HepG2 (cell line): ENCODE data around the gene IPO13. TPM values are rescaled to one million over a fixed set of nuclear protein-coding genes. Genes with fewer than 3 reads are reported as not detected.

Experiments
- ATAC-seq: fragments of 200-7000 bp; cut with Tn5 transposase; 3 replicates; pipeline ENCODE4 v1.9.1; 2020; ENCODE audit warnings: mild to moderate bottlenecking, moderate library complexity
- BruUV-seq: library from RNA; stranded (reverse); fragments of 400-500 nt; replicated peaks from 2 replicates; lab custom pipeline; 2021; lab: Mats Ljungman, UMichigan
- CTCF ChIA-PET: fragments of 300-600 bp; formaldehyde crosslinking; extraction: SDS; loops from one replicate; lab custom pipeline; 2021; ENCODE audit warnings: low total read pairs, inconsistent platforms, low intra/inter-chr PET ratio; lab: Yijun Ruan, JAX
- POLR2A ChIA-PET: fragments of 350-600 bp; sonication (Branson Sonifier 250); formaldehyde crosslinking; loops from one replicate; lab custom pipeline; 2020; ENCODE audit warnings: antibody characterized with exemption, inconsistent platforms; lab: Yijun Ruan, JAX
- DNase-seq: peaks from one replicate; pipeline ENCODE4 v3.0.0-alpha.2; 2015; ENCODE audit warnings: low spot score
- FAIRE-seq: peaks from 3 replicates; lab custom pipeline; 2011; peaks lifted over from hg19 to GRCh38; lab: Jason Lieb, UNC
- H2AFZ ChIP-seq: one replicate; pipeline ENCODE4 v1.6.1; 2011; ENCODE audit warnings: low read length, inconsistent platforms
- H3K27ac ChIP-seq: fragments of 300-600 bp; 3 replicates; pipeline ENCODE4 v1.8.0; 2011; ENCODE audit warnings: mixed run types, mild to moderate bottlenecking, mixed read lengths, low read length, inconsistent platforms; ENCODE audit not compliant: insufficient read depth; ENCODE audit errors: extremely low read length
- H3K27me3 ChIP-seq, 2 experiments: fragments of 200-600 bp in 1 of 2; 2 replicates in 1 of 2; 3 replicates in 1 of 2; pipeline versions ENCODE4 v1.6.0 to v1.8.0; 2011; ENCODE audit warnings: low read length in 2 of 2, mild to moderate bottlenecking in 2 of 2, moderate library complexity in 2 of 2, inconsistent platforms in 1 of 2; ENCODE audit not compliant: insufficient read depth in 2 of 2, control insufficient read depth in 1 of 2
- H3K36me3 ChIP-seq, 2 experiments: fragments of 200-600 bp in 1 of 2; replicated peaks in 1 of 2; 2 replicates in 1 of 2; 3 replicates in 1 of 2; pipeline versions ENCODE4 v1.5.1 to v1.8.0; 2011; ENCODE audit warnings: low read length in 2 of 2, inconsistent platforms in 1 of 2; ENCODE audit not compliant: insufficient read depth in 2 of 2, control insufficient read depth in 1 of 2
- H3K4me1 ChIP-seq: 2 replicates; pipeline ENCODE4 v1.5.1; 2012; ENCODE audit warnings: low read length, inconsistent platforms; ENCODE audit not compliant: insufficient read depth
- H3K4me2 ChIP-seq: 2 replicates; pipeline ENCODE4 v1.6.0; 2011; ENCODE audit warnings: low read depth, low read length, inconsistent platforms
- H3K4me3 ChIP-seq, 3 experiments: fragments of 200-600 bp in 1 of 3; sonication (generic), shearing (Covaris generic) in 1 of 3; replicated peaks in 1 of 3; 2 replicates each; pipeline ENCODE4 v1.5.1; 2011 to 2016; ENCODE audit warnings: low read length in 3 of 3, inconsistent platforms in 2 of 3, low read depth in 2 of 3, mild to moderate bottlenecking in 2 of 3, control low read depth in 1 of 3, mixed read lengths in 1 of 3; ENCODE audit not compliant: insufficient read depth in 1 of 3
- H3K79me2 ChIP-seq: one replicate; pipeline ENCODE4 v1.6.1; 2011; ENCODE audit warnings: low read length, inconsistent platforms; ENCODE audit not compliant: insufficient read depth
- H3K9ac ChIP-seq: 2 replicates; pipeline ENCODE4 v1.6.0; 2011; ENCODE audit warnings: mild to moderate bottlenecking, low read depth, low read length, inconsistent platforms; ENCODE audit not compliant: insufficient read depth
- H3K9me3 ChIP-seq: 2 replicates; pipeline ENCODE4 v1.5.1; 2012; ENCODE audit warnings: mild to moderate bottlenecking, low read length
- H4K20me1 ChIP-seq: 2 replicates; pipeline ENCODE4 v1.6.0; 2011; ENCODE audit warnings: inconsistent platforms, mild to moderate bottlenecking, low read length, moderate library complexity; ENCODE audit not compliant: insufficient read depth
- GRHL1 ChIP-seq: sonication (generic); formaldehyde crosslinking; conservative IDR thresholded peaks from 2 replicates; pipeline ENCODE4 v1.8.0; 2022; ENCODE audit warnings: missing genetic modification reagents
- KLF13 ChIP-seq: sonication (generic); formaldehyde crosslinking; IDR thresholded peaks from 2 replicates; pipeline ENCODE4 v1.4.0; 2020; ENCODE audit warnings: mild to moderate bottlenecking, missing genetic modification reagents
- PITX1 ChIP-seq: sonication (generic); formaldehyde crosslinking; IDR thresholded peaks from 2 replicates; pipeline ENCODE4 v1.5.1; 2020; ENCODE audit warnings: mild to moderate bottlenecking, missing genetic modification reagents
- POLR2G ChIP-seq: fragments of 200-400 bp; formaldehyde crosslinking; IDR thresholded peaks from 2 replicates; pipeline ENCODE4 v1.6.1; 2018; ENCODE audit warnings: mild to moderate bottlenecking, low read depth, low read length, moderate library complexity
- ZNF276 ChIP-seq: sonication (generic); formaldehyde crosslinking; IDR thresholded peaks from 2 replicates; pipeline ENCODE4 v1.4.0; 2020; ENCODE audit warnings: mild to moderate bottlenecking, low read depth, missing genetic modification reagents
- ZNF362 ChIP-seq: sonication (generic); formaldehyde crosslinking; IDR thresholded peaks from 2 replicates; pipeline ENCODE4 v1.4.0; 2020; ENCODE audit warnings: missing genetic modification reagents, mild to moderate bottlenecking, borderline replicate concordance
- ZSCAN30 ChIP-seq: sonication (generic); formaldehyde crosslinking; IDR thresholded peaks from 2 replicates; pipeline ENCODE4 v1.5.0; 2020; ENCODE audit warnings: mild to moderate bottlenecking, missing genetic modification reagents
- WGBS: methylation state at CpG from one replicate; pipeline ENCODE4 v1.1.6; 2017; ENCODE audit warnings: low lambda C conversion rate; 5-methylcytosine and 5-hydroxymethylcytosine counted together
- in situ Hi-C: cut with HindIII; loops from 2 replicates; pipeline ENCODE4 v1.10.0; 2017; ENCODE audit warnings: low pct_unique_long_range_greater_than_20kb; ENCODE audit not compliant: extremely low pct_ligation_motif_present
- intact Hi-C: fragments of 100-400 bp; cut with micrococcal nuclease; formaldehyde crosslinking; loops from one replicate; pipeline ENCODE4 v1.10.0; 2022; ENCODE audit not compliant: unreplicated experiment
- polyA plus RNA-seq, 8 experiments: library from polyadenylated mRNA; depleted of rRNA in 3 of 8; stranded (reverse) in 7 of 8; unstranded in 1 of 8; fragments of >200 nt; fragmentation: Illumina TruSeq in 4 of 8; extraction: Trizol in 4 of 8; gene quantifications; 2 replicates each; pipeline versions ENCODE4 v1.2.1 to v1.2.3, GENCODE V29; 2011 to 2016; ENCODE audit warnings: low read depth in 4 of 8, missing spikeins in 1 of 8, mixed read lengths in 1 of 8; ENCODE audit not compliant: insufficient read depth in 1 of 8
- total RNA-seq, 5 experiments: library from RNA; depleted of rRNA; stranded (reverse); fragments of >200 nt; fragmentation: Illumina TruSeq; extraction: Trizol; gene quantifications; 2 replicates each; pipeline ENCODE4 v1.2.3, GENCODE V29; 2016; ENCODE audit warnings: low read depth in 1 of 5
- TF ChIP-seq, protein P1 (sequence below): sonication (generic); formaldehyde crosslinking; IDR thresholded peaks from 2 replicates; pipeline ENCODE4 v1.4.0; 2020; ENCODE audit warnings: missing genetic modification reagents, borderline replicate concordance

Gene IPO13
- total and polyA plus RNA-seq, 2 of the 13 experiments (the other 11 are each of a cell fraction or from before 2014, with no cell fraction given), result 12.9 to 15.6 TPM

- Histone ChIP-seq H3K4me3 (no peak overlapping the region), H4K20me1 (0 out of 2 replicates have a peak, but pooled peaks cover 2% of the 10 kb centered on the region), H3K9ac (no peak overlapping the region), H3K36me3 (no peaks in the 10 kb centered on the region; a peak in 1 of 5 replicates), H3K79me2 (no peaks in the 10 kb centered on the region), H3K9me3 (no peaks in the 10 kb centered on the region), H3K27me3 (no peaks in the 10 kb centered on the region), H3K4me2 (no peak overlapping the region), H3K27ac (no peak overlapping the region), H3K4me1 (peaks cover 34% of the 10 kb centered on the region), H2AFZ (no peak overlapping the region)
- POLR2A ChIA-PET, result no interaction called here
- CTCF ChIA-PET, result no interaction called here
- ATAC-seq (no peak), FAIRE-seq (no peak), DNase-seq (no peak)
- intact Hi-C loops, result loop anchor here (10.0 kb wide), 1 partner anchor 103 kb away; the partner anchor contains the start of gene SLC6A9
- WGBS, result 83% methylated on average over 9 of the region's 13 CpGs
- BruUV-seq, result no TSS peak
- in situ Hi-C loops, result loop anchor here (5.0 kb wide), 2 partner anchors 175 to 405 kb away; no protein-coding TSS in a partner anchor
- TF ChIP-seq POLR2G (no peak), KLF13 (CRISPR knock-in tag) (no peak), ZNF362 (CRISPR knock-in tag) (no peak), GRHL1 (CRISPR knock-in tag) (no peak), ZNF276 (CRISPR knock-in tag) (no peak), ZSCAN30 (CRISPR knock-in tag) (no peak), PITX1 (CRISPR knock-in tag) (no peak)
- TF ChIP-seq, protein P1, sequence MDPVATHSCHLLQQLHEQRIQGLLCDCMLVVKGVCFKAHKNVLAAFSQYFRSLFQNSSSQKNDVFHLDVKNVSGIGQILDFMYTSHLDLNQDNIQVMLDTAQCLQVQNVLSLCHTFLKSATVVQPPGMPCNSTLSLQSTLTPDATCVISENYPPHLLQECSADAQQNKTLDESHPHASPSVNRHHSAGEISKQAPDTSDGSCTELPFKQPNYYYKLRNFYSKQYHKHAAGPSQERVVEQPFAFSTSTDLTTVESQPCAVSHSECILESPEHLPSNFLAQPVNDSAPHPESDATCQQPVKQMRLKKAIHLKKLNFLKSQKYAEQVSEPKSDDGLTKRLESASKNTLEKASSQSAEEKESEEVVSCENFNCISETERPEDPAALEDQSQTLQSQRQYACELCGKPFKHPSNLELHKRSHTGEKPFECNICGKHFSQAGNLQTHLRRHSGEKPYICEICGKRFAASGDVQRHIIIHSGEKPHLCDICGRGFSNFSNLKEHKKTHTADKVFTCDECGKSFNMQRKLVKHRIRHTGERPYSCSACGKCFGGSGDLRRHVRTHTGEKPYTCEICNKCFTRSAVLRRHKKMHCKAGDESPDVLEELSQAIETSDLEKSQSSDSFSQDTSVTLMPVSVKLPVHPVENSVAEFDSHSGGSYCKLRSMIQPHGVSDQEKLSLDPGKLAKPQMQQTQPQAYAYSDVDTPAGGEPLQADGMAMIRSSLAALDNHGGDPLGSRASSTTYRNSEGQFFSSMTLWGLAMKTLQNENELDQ (CRISPR knock-in tag), result no peak
Measured at GRCh38 chr1:43931711-43932660, 14.8 kb upstream of the IPO13 start.
